ENCODE measurements around the gene RAPGEF6.

The RAPGEF6 gene

GRCh38 chr5:131536211-131536826, 98.7 kb downstream of the RAPGEF6 start:
- TF ChIP-seq SIN3A (IDR thresholded peaks at IDR 0.05; ENCODE audit: borderline replicate concordance, insufficient read depth, low read length) (no peak), POLR2AphosphoS5 (IDR thresholded peaks at IDR 0.05; ENCODE audit: low read depth, low read length) (no peak), REST (IDR thresholded peaks at IDR 0.05; ENCODE audit: insufficient read depth in 1 of 2, low read depth in 2 of 2, low read length in 2 of 2) (no peak), TAF1 (IDR thresholded peaks at IDR 0.05; ENCODE audit: borderline replicate concordance, insufficient read depth, low read length) (no peak), FOXP2 (optimal IDR thresholded peaks at IDR 0.05; ENCODE audit: borderline replicate concordance, extremely low read depth, extremely low read length, insufficient read depth) (no peak)

- TF ChIP-seq SIN3A (IDR thresholded peaks at IDR 0.05; ENCODE audit: borderline replicate concordance, insufficient read depth, low read length), result no peak
These were observed 100.1 kb downstream of the RAPGEF6 start for GRCh38 chr5:131534974-131535373.

GRCh38 chr5:131533836-131534235, 101.2 kb downstream of the RAPGEF6 start:
- no peak for TF ChIP-seq TAF1 (IDR thresholded peaks at IDR 0.05; ENCODE audit: borderline replicate concordance, insufficient read depth, low read length)
- no peak for TF ChIP-seq REST (IDR thresholded peaks at IDR 0.05; ENCODE audit: insufficient read depth in 1 of 2, low read depth in 2 of 2, low read length in 2 of 2)
- TF ChIP-seq POLR2AphosphoS5 (IDR thresholded peaks at IDR 0.05; ENCODE audit: low read depth, low read length), result no peak
- TF ChIP-seq SIN3A (IDR thresholded peaks at IDR 0.05; ENCODE audit: borderline replicate concordance, insufficient read depth, low read length), result no peak
- no peak for TF ChIP-seq FOXP2 (optimal IDR thresholded peaks at IDR 0.05; ENCODE audit: borderline replicate concordance, extremely low read depth, extremely low read length, insufficient read depth)

- TF ChIP-seq REST (IDR thresholded peaks at IDR 0.05; ENCODE audit: insufficient read depth in 1 of 2, low read depth in 2 of 2, low read length in 2 of 2) (no peak), POLR2AphosphoS5 (IDR thresholded peaks at IDR 0.05; ENCODE audit: low read depth, low read length) (no peak), FOXP2 (optimal IDR thresholded peaks at IDR 0.05; ENCODE audit: borderline replicate concordance, extremely low read depth, extremely low read length, insufficient read depth) (no peak), SIN3A (IDR thresholded peaks at IDR 0.05; ENCODE audit: borderline replicate concordance, insufficient read depth, low read length) (no peak), TAF1 (IDR thresholded peaks at IDR 0.05; ENCODE audit: borderline replicate concordance, insufficient read depth, low read length) (no peak)
These were observed 102.9 kb downstream of the RAPGEF6 start for GRCh38 chr5:131532031-131532640.

GRCh38 chr5:131530706-131531331, 104.2 kb downstream of the RAPGEF6 start:
- TF ChIP-seq SIN3A (IDR thresholded peaks at IDR 0.05; ENCODE audit: borderline replicate concordance, insufficient read depth, low read length), result no peak

GRCh38 chr5:131528682-131529081, 106.3 kb downstream of the RAPGEF6 start:
- no peak for TF ChIP-seq FOXP2 (optimal IDR thresholded peaks at IDR 0.05; ENCODE audit: borderline replicate concordance, extremely low read depth, extremely low read length, insufficient read depth)
- no peak for TF ChIP-seq TAF1 (IDR thresholded peaks at IDR 0.05; ENCODE audit: borderline replicate concordance, insufficient read depth, low read length)
- no peak for TF ChIP-seq SIN3A (IDR thresholded peaks at IDR 0.05; ENCODE audit: borderline replicate concordance, insufficient read depth, low read length)

Data from PFSK-1 (cell line).